22Rv1 (cell line): Measurements from ENCODE around the gene F5.

Experiments
- CTCF ChIP-seq: fragments of 450-650 bp; IDR thresholded peaks from 2 replicates; pipeline ENCODE4 v1.5.1; 2017; ENCODE audit warnings: mild to moderate bottlenecking
- ZFX ChIP-seq: fragments of 450-650 bp; IDR thresholded peaks from 2 replicates; pipeline ENCODE4 v1.6.1; 2017; ENCODE audit warnings: antibody characterized with exemption, borderline replicate concordance

GRCh38 chr1:169624912-169625311, 38.6 kb upstream of the F5 start:
- TF ChIP-seq CTCF (no peak), ZFX (no peak)
